GM21381 (cell line): ENCODE data around the gene NFIX.

Experiments used
- ATAC-seq: cut with Tn5 transposase; IDR thresholded peaks from one replicate; pipeline ENCODE4 v1.9.1; 2021; ENCODE audit warnings: mild to moderate bottlenecking, moderate library complexity; ENCODE audit not compliant: unreplicated experiment

NFIX gene

DNA sequence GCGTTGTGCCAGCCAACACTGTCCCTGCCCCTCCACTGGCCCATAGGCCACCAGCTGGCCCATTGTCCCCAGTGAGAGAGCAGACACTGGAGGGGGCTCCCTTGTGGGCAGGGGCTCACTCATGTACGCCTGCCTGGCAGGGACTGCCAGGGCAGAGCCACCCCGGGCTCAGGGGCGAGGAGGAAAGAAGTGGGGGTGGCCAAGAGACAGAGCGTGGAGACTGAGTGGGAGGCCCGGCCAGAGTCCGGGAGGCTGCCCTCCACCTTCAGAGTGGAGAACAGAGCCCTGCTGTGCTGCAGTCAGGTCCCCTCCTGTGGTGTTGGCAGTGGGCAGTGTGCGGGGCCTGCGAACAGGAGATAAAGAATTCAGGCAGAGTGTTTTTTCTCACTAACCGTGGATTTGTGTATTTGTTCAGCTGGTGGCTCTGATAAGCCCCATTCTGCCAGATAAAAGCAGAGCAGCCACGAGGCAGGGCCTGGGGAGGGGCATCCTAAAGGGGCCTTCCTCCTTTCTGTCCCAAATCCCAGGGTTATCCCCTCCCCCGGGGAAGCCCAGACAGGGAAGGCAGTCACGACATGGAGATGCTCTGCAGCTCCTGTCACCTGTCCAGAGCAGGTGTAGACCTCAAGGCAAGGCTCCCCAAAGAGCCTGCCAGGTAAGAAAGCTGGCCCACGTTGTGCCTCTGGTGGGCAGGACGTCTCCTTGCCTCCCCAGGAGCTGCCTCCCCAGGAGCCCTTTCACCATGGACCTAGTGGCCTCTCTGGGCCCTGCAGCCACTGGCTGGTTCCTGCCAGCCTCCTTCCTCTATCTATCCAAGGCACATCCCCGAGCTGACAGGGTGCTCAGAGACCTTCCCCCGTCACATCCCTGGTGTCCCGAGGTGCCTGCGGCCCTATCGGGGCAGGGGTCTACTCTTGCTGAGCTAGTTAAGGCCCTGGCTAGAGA, 74.4 kb downstream of the NFIX start:
- ATAC-seq: no peak

DNA sequence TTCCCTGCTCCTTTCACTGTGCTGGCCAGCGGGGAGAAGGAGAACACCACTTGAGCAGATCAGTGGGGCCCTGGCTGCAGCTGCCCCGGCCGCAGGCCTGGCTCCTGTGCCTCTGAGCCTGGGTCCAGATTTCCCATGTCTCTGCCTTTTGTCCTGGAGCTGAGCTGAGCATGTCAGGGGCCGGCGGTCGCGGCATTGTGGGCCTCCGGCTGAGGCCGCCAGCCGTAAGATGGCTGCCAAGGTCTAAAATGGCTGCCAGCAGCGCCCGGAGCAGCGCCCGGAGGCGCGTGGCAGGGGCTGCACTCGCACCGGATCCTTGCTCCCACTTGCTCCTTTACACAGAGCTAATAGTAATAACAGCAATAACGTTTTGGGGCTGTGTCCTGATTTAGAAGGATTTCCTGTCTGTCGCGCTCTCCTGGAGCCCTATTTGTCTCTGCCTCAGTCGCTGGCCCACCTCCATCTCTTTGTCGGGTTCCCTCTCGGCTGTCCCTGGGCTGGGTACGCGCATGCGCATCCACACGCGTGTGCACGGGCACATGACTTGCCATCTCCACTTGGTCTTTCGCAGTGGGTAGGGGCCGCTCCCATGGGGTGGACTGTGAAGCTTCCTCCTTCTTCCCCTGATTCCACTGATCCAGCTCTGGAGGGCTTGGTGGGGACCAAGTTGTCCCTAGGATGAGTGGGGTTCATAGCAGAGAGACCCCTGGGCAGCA, 75.3 kb downstream of the NFIX start:
- ATAC-seq: no peak

DNA sequence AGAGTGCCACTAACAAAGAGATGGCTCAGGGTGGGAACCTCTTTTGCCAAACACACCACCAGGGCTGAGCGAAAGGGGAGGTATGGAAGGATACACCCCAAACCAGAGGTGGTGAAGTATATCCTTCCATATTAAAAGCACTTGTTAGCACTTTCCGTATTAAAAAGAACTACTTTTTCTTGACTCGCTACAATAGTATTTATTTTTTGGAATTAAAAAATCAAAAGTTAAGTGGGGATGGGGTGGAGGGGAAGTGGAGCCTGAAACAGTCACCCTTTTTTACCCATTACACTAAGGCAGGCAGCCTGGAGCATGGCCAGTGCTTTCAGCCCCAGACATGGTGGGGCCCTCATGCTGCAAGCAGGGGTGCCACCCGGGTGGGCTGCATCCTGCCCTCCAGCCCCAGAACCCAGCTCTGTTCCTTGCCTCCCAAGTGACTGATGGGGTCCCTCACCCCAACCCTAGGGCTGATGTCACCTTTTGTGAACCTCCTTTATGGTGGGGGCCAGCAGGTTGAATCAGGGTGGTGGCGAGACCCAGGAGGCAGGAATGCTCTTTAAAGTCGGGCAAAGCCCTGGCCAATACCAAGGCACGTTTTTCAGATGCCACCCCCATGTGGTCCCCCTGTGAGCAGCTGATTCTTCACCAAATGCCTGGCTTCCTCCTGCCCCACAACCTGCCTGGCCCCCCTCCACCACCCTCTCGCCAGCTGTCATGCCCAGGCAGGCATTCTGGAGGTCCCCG, 76.3 kb downstream of the NFIX start:
- ATAC-seq: no peak

DNA sequence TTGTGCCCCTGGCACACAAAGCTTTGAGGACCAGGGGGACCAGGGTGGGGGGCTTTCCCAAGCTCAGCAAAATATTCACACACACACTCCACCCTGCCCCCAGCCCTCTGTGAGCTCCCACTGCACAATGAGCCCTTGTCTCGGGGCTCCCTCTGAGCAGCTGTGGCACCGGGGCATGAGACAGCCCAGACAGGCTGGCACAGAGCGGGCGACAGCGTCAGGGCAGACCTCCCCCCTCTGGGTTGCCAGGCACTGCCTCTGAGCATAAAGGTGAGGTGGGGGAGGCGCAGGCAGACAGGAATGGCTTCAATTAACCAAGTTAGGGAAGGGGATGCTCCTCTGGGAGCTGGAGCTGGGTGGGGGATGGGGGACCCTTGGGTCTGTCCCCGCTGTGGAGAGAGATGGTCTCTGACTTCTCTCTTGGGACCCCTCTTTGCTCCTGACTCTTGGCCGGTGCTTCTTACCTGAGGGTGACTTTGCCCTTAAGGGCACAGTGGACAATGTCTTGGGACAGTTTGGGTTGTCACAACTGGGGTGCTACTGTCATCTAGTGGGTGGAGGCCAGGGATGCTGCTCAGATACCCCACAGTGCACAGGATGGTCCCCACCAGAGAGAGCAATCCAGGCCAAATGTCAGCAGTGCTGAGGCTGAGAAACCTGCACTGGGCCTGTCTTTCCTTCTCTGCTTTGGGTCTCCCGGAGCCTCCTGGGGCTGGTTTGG, 77.1 kb downstream of the NFIX start:
- no peak for ATAC-seq

DNA sequence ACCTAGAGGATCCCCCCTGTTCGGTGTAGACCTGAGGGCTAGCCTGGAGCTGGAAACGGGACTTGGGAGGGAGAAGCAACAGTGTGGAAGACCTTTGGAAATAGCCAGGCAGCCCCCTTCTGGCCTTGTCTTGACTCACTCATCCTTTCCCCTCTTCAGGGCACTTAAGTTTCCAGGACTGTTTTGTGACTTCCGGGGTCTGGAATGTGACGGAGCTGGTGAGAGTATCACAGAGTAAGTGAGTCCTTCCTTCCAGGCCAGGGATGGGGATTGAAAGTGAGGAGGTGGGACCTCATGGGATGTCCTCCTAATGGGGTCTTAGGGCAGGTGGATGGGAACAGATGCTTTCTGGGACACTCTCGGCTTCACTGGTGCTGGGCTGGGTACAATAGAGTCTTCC, 78.0 kb downstream of the NFIX start:
- ATAC-seq: no peak

DNA sequence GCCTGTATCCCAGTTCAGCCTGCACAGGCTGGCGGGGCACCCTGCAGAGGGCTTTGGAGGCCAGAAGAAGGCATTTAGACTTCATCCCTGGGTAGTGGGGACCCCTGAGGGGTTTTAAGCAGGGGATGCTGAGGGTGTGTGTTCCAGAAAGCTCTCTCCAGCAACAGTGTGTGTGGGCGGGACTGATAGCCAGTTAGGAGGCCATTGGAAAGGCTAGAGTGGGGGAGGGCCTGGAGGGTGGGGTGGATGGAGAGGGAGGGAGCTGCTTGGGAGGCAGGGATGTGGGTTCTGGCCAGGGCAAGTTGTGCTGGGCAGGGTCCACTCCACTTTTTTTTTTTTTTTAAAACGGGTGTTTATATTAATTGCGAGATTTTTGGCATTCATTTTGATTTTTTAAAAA, 79.1 kb downstream of the NFIX start:
- no peak for ATAC-seq

DNA sequence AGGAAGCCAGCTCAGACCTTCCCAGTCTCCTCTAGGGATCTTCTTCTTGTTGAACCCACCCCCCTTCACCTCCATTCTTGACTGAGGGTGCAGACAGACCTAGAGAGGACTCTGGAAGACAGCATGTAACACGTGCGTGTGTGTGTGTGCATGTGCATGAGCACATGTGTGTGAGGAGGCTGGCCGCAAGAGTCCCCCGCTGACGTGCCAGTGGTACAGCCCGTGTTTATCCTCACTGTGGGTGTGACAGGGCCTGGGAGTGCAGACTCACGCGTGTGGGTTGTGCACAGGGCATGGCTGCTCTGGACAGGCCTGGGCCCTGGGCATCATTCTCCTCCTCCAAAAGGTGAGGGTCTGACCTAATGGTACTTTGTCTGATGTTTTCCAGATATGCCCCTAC, 81.0 kb downstream of the NFIX start:
- ATAC-seq: no peak

DNA sequence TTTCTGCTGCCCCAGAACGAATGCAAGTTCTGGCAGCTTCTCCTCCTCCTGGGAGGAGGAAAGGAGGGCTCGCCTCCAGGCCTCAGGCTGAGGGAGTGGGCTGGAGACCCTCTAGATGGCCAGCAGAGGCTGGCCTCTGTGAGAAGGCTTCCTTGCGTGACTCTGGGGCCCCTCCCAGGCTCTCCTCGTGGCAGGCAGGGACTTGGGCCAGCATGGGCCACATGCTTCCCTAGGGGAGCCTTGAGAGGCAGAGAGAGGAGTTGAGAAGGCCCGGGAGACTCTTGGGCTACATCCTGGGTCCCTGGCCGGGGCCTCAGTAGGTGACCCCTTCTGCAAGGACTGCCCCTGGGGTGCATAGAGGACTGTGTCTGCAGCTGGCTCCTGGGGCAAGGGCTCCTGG, 81.5 kb downstream of the NFIX start:
- no peak for ATAC-seq

DNA sequence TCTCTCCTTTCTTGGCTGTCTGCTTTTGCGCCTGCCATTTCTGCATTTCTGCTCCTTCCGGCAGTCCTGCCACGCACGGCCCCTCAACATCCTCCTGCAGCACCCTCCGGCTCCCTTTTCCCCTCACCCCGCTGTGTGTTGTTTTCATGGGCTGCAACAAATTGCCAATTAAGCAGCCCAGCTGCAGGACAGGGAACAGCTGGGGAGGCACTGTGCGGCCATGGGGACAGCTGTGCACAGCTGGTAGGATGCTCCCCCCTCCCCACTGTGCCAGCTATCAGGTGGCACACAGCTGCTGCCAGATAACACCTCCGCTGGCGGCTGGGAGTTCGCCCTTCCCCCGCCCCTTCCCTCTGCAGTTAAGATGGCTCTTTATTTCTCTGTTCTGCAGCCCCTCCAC, 82.0 kb downstream of the NFIX start:
- ATAC-seq: no peak

DNA sequence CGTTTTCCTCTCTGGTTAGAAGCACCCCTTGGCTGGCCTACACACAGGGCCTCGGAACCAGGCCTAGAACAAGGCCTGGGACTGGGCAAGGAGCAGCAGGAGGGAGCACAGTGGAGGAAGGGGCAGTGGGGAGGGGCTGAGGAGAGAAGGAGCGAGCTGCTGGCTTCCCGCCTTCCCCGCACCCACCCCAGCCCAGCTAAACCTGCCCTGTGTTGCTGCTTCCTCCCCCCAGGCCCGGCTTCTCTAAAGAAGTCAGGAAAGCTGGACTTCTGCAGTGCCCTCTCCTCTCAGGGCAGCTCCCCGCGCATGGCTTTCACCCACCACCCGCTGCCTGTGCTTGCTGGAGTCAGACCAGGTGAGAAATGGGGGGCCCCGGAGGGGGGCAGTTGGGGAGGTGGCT, 83.1 kb downstream of the NFIX start:
- no peak for ATAC-seq

DNA sequence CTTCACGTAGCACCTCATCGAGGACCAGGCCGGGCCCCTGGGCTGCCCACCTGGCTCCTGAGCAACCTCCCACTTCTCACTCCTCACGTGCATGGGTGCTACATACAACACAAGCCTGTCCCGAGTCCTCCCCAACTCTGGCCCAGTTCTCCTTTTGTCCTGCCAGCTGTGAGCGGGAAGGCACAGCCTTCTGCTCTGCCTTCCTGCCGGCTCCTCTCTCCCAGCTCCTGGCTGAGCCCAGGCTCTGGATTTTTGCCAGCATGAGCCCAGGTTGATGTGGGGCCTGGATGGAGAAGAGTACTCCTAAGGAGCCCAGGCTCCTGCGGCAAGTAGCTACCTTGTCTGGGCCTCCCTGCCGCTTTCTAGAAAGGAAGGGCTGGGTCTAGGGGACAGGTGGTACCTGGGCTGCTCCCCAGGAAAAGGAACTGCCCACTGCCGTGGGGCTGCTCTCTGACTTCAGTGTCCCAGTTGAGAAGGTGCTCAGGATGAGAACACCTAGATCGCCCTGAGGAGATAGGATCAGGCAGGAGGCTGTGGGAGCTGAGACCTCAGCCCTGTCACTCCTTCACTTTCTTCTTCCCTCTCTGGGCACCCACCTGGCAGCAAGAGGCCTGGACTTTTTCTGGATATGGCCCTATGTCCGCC, 83.7 kb downstream of the NFIX start:
- no peak for ATAC-seq

DNA sequence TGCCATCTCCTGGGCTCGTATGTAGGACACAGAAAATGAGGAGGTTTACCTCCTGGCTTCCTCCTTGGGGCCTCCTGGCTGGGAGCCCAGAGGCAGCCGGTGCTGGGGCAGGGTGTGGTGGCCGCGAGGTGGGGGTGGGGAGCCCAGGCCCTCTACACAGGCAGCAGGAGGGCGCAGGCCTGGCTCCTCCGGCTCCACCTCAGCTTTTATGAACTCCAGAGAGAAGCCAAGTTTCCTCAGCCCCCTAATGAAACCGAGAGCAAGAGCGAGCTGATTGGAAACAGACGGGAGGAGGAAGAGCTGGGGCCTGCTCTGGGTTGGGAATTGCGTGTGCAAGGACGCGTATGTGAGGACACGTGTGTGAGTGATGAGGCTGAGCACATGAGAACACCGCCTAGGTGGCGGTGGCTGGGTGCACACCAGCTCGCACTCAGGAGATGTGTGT, 84.3 kb downstream of the NFIX start:
- ATAC-seq: no peak

DNA sequence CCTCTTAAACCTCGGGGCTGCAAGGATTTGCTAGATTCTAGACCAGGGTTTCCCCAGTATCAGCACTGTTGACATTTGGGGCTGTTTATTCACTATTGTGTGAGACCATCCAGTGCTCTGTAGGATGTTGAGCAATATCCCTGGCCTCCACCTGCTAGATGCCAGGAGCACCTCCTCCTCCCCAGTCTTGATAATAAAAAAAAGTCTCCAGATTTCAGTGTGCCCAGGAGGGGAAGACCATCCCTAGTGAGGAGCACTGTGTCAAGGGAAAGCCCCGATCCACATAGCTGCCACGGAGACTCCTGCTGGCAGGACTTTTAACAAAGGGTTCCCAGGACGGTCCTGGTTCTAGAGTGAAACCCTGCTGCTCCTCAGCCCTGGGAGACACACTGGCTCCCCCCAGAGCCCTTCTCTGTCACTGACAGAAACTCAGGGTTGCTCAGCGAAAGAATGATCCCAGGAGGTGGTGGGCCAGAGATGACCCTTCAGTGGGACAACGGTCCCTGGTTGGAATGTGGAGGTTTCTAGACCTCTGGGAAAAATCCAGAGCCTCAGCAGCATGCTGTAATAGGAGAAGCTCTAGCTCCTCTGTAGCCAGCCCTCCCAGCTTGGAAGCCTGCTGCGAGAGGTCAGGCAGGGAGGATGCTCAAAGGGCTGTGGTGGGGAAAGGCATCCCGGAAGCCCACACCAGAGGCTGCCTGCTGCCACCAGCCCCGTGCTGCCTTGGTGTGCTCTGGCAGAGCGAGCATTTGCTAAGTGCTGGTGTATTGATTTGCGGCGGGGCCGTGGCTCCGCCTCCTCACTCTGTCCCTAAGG, 87.1 kb downstream of the NFIX start:
- no peak for ATAC-seq

DNA sequence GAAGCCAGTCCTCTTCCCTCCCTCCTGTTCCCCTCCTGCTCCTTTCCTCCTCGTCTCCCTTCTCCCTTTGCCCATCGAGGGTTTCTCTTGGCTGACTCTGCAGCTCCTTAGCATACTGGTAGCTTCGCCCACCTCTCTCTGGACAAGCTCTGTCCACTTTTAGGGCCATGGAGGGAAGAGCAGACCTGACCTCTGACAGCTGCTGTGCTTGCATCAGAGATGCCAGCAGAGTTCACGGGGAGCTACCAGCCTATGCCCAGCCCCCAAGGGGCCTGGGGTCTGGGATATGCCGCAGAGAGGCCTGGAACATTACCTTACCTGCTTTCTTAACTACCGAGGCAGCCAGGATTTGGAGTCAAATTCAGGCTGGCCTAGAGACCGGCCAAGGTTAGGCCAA, 87.7 kb downstream of the NFIX start:
- ATAC-seq: no peak

DNA sequence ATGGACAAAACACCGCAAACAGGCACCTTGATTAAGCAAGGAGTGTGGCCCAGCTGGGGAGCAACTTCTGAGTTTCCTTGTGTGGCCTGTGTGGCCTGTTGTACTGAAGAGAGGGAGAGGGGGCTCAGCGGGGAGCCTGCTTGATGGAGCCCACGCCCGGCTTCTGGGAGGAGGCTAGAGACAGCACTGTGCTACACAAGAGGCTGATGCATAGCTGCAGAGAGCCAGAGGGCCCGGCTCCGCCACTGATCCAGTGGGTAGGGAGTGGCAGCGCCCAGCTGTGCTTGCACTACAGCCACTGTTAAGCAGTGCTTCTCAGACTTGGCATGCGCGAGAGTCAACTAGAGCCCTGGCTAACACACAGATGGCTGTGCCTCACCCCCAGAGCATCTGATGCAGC, 88.4 kb downstream of the NFIX start:
- ATAC-seq: no peak

DNA sequence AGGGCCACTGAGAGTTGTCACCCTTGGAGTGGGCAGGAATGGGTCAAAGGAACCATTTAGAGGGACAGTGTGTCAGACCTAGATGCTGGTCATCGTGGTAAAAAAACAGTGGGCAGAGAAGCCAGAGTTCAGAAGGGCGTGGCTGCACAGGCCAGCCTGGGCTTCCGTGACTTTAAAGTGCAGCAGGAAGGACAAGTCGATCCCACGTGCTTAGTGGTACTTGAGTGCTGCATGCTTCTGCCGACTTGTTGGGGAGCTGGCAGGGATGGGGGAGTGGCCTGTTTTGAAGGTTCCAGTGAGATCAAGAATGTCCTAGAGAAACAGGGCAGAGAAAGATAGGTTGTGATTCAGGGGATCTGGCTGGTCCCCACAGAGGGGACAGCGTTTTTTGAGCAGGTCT, 90.4 kb downstream of the NFIX start:
- no peak for ATAC-seq

DNA sequence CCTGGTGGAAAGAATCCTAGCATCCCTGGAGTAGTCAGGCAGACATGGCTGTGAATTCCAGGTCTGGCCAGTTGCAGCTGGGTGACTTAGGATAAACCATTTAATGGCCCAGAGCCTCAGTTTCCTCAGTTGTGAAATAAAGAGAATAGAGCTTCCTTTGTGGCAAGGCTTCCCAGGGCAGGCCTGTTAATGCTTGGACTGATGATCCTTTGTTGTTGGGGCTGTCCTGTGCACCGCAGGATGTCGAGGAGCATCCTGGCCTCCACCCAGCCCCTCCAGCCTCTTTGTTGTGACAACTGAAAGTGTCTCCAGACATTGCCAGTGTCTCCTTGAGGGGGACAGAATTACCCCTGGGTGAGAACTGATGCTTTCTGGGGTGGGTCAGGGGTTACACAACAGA, 91.1 kb downstream of the NFIX start:
- ATAC-seq: no peak

DNA sequence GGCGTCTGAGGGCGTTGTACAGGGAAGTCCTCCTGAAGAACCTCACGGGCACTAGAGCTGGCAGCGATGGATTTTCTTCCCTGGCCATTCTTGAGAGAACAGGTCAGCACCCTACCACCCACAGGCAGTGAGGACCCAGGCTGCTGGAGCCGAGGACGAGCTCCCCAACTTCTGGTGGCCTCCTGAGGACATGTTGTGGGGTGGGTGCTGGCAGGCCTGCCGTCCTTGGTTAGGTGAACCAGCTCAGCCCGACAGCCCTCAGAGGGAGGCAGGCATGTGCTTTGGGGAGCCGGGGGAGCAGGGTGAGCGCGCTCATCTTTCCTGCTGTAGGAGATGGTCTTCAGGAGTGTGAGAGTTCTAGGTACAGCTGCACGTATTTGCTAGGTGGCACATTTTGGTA, 92.0 kb downstream of the NFIX start:
- ATAC-seq: no peak

DNA sequence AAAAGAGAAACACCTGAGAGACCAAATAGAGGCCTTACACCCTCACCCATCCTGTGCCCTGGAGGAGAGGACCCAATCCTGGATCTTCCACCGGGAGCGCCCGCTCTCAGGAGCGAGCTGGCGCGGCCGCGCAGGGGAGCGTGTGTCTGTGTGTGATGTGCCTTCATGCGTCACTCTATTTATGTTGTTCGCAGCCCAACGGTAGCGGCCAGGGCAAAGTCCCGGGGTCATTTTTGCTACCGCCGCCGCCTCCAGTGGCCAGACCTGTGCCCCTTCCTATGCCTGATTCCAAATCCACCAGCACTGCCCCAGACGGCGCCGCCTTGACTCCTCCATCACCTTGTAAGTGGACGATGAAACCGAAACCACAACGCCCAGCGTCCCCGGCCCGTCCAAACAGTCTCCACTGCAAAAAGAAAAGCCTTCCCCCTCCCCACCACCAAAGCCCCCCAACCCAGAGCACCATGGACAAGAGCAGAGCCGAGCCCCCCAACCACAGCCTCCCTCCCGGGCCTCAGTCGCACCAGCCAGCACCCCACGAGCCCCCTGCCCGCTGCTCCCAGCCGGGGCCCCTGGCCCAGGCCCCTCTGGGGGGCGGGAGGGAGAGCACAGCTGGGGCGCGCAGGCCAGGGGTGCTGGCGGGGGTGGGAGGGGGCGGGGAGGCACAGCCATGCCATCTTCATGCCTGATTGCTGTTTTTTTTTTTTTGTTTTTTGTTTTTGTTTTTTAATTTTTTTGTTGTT, 92.7 kb downstream of the NFIX start:
- ATAC-seq: no peak
